Measurements from ENCODE around the gene HBEGF. TPM values are rescaled to one million over a fixed set of nuclear protein-coding genes. Genes with fewer than 3 reads are reported as not detected.

Gene HBEGF
- total and polyA plus RNA-seq, 4 donors: 0.60 to 1.0 (median 0.78) TPM

DNA sequence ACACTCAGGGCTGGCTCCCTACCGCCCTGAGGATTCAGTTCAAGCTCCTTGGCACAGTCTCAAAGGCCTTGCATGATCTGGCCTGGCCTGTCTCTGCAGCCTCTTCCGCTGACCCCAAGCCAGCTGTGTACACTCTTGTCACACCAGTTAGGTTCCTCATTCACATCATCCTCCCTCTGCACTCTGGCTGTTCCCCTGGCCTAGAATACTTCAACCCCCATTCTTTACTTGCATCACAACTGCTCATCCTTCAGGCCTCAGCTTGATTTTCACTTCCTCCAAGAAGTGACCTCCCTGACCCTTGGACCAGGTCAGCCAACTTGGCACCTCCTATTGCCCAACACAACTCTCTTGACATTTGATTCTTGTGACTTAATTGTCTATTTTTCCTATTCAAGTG lies 24.6 kb downstream of the HBEGF start:
- TF ChIP-seq GABPA (IDR thresholded peaks at IDR 0.05 in 1 of 2, conservative IDR thresholded peaks at IDR 0.05 in 1 of 2) (no peak), ATF3 (IDR thresholded peaks at IDR 0.05) (no peak), RXRA (IDR thresholded peaks at IDR 0.05) (peak; percentile 39 to 62), NR2F2 (IDR thresholded peaks at IDR 0.05) (no peak)
- TF ChIP-seq, protein P1, sequence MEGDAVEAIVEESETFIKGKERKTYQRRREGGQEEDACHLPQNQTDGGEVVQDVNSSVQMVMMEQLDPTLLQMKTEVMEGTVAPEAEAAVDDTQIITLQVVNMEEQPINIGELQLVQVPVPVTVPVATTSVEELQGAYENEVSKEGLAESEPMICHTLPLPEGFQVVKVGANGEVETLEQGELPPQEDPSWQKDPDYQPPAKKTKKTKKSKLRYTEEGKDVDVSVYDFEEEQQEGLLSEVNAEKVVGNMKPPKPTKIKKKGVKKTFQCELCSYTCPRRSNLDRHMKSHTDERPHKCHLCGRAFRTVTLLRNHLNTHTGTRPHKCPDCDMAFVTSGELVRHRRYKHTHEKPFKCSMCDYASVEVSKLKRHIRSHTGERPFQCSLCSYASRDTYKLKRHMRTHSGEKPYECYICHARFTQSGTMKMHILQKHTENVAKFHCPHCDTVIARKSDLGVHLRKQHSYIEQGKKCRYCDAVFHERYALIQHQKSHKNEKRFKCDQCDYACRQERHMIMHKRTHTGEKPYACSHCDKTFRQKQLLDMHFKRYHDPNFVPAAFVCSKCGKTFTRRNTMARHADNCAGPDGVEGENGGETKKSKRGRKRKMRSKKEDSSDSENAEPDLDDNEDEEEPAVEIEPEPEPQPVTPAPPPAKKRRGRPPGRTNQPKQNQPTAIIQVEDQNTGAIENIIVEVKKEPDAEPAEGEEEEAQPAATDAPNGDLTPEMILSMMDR (IDR thresholded peaks at IDR 0.05; ENCODE audit: low read depth, low read length, missing input control): no peak
- H3K4me3 ChIP-seq (ENCODE audit: low read depth in 1 of 3, low read length in 3 of 3): no peak overlapping the region
- no peaks in the 10 kb centered on the region for H3K27me3 ChIP-seq (ENCODE audit: control insufficient read depth in 4 of 4, insufficient read depth in 4 of 4, low read length in 3 of 4)
- no peaks in the 10 kb centered on the region for H3K4me1 ChIP-seq (ENCODE audit: control insufficient read depth in 4 of 4, insufficient read depth in 4 of 4, low read length in 3 of 4)
- H3K9me3 ChIP-seq (ENCODE audit: control insufficient read depth in 4 of 4, low read length in 3 of 4): no peaks in the 10 kb centered on the region
- no peak overlapping the region for H3K27ac ChIP-seq (ENCODE audit: low read depth in 1 of 2, low read length in 2 of 2)
- WGBS: 77% methylated on average over 2 of the region's 2 CpGs
- DNase-seq (ENCODE audit: low spot score): no peak
- no peaks in the 10 kb centered on the region for H3K36me3 ChIP-seq (ENCODE audit: control insufficient read depth in 4 of 4, insufficient read depth in 3 of 4, low read depth in 1 of 4, low read length in 3 of 4)
- H3K9ac ChIP-seq (ENCODE audit: low read depth in 1 of 2, low read length in 2 of 2): no peak overlapping the region

GRCh38 chr5:140319833-140320232 lies 26.6 kb downstream of the HBEGF start:
- Histone ChIP-seq H3K36me3 (ENCODE audit: control insufficient read depth in 4 of 4, insufficient read depth in 3 of 4, low read depth in 1 of 4, low read length in 3 of 4) (no peaks in the 10 kb centered on the region), H3K9me3 (ENCODE audit: control insufficient read depth in 4 of 4, low read length in 3 of 4) (no peaks in the 10 kb centered on the region), H3K9ac (ENCODE audit: low read depth in 1 of 2, low read length in 2 of 2) (no peak overlapping the region), H3K4me3 (ENCODE audit: low read depth in 1 of 3, low read length in 3 of 3) (no peak overlapping the region), H3K4me1 (ENCODE audit: control insufficient read depth in 4 of 4, insufficient read depth in 4 of 4, low read length in 3 of 4) (no peaks in the 10 kb centered on the region), H3K27ac (ENCODE audit: low read depth in 1 of 2, low read length in 2 of 2) (no peak overlapping the region), H3K27me3 (ENCODE audit: control insufficient read depth in 4 of 4, insufficient read depth in 4 of 4, low read length in 3 of 4) (no peaks in the 10 kb centered on the region)
- no peak for DNase-seq (ENCODE audit: low spot score)
- WGBS: 88% methylated on average over 1 of the region's 1 CpG
- TF ChIP-seq FOXA2 (IDR thresholded peaks at IDR 0.05) (no peak), FOXA1 (IDR thresholded peaks at IDR 0.05) (no peak)

DNA sequence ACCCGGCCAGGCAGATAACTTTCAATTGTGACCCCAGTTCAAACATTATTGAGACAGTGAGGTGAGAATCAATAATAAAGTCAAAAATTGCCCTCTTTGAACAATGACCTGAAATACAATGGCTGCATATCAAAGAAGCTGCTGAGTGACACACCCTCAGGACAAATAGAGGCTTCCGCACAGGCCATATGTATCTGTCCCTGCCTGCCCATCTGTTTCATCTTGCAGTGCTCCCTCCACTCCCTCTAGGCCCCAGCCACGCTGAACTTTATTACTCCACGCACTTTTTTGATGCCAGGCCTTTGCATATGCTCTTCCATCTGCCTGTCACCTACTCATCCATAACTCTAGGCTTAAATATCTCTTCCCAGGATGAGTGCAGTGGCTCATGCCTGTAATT lies 27.6 kb downstream of the HBEGF start:
- no peaks in the 10 kb centered on the region for H3K9me3 ChIP-seq (ENCODE audit: control insufficient read depth in 4 of 4, low read length in 3 of 4)
- no peaks in the 10 kb centered on the region for H3K27me3 ChIP-seq (ENCODE audit: control insufficient read depth in 4 of 4, insufficient read depth in 4 of 4, low read length in 3 of 4)
- DNase-seq (ENCODE audit: low spot score): no peak
- H3K36me3 ChIP-seq (ENCODE audit: control insufficient read depth in 4 of 4, insufficient read depth in 3 of 4, low read depth in 1 of 4, low read length in 3 of 4): no peaks in the 10 kb centered on the region
- H3K4me3 ChIP-seq (ENCODE audit: low read depth in 1 of 3, low read length in 3 of 3): no peak overlapping the region
- H3K9ac ChIP-seq (ENCODE audit: low read depth in 1 of 2, low read length in 2 of 2): no peak overlapping the region
- H3K27ac ChIP-seq (ENCODE audit: low read depth in 1 of 2, low read length in 2 of 2): no peak overlapping the region
- H3K4me1 ChIP-seq (ENCODE audit: control insufficient read depth in 4 of 4, insufficient read depth in 4 of 4, low read length in 3 of 4): no peaks in the 10 kb centered on the region
- 87% methylated on average over 4 of the region's 4 CpGs for WGBS
- TF ChIP-seq EGR1 (IDR thresholded peaks at IDR 0.05; ENCODE audit: low read depth in 2 of 2) (no peak), YY1 (IDR thresholded peaks at IDR 0.05) (no peak), TAF1 (conservative IDR thresholded peaks at IDR 0.05) (no peak), SP1 (IDR thresholded peaks at IDR 0.05) (no peak), HNF4G (IDR thresholded peaks at IDR 0.05) (no peak), RXRA (IDR thresholded peaks at IDR 0.05) (no peak), NR2F2 (IDR thresholded peaks at IDR 0.05) (no peak), FOXA1 (IDR thresholded peaks at IDR 0.05) (no peak), HNF4A (conservative IDR thresholded peaks at IDR 0.05) (no peak), FOXA2 (IDR thresholded peaks at IDR 0.05) (no peak), RAD21 (IDR thresholded peaks at IDR 0.05) (no peak), JUND (IDR thresholded peaks at IDR 0.05) (no peak), ZBTB33 (IDR thresholded peaks at IDR 0.05) (no peak), GABPA (IDR thresholded peaks at IDR 0.05 in 1 of 2, conservative IDR thresholded peaks at IDR 0.05 in 1 of 2) (no peak), ATF3 (IDR thresholded peaks at IDR 0.05) (no peak)
- TF ChIP-seq, protein P2, sequence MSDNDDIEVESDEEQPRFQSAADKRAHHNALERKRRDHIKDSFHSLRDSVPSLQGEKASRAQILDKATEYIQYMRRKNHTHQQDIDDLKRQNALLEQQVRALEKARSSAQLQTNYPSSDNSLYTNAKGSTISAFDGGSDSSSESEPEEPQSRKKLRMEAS (IDR thresholded peaks at IDR 0.05): no peak
- TF ChIP-seq, protein P3, sequence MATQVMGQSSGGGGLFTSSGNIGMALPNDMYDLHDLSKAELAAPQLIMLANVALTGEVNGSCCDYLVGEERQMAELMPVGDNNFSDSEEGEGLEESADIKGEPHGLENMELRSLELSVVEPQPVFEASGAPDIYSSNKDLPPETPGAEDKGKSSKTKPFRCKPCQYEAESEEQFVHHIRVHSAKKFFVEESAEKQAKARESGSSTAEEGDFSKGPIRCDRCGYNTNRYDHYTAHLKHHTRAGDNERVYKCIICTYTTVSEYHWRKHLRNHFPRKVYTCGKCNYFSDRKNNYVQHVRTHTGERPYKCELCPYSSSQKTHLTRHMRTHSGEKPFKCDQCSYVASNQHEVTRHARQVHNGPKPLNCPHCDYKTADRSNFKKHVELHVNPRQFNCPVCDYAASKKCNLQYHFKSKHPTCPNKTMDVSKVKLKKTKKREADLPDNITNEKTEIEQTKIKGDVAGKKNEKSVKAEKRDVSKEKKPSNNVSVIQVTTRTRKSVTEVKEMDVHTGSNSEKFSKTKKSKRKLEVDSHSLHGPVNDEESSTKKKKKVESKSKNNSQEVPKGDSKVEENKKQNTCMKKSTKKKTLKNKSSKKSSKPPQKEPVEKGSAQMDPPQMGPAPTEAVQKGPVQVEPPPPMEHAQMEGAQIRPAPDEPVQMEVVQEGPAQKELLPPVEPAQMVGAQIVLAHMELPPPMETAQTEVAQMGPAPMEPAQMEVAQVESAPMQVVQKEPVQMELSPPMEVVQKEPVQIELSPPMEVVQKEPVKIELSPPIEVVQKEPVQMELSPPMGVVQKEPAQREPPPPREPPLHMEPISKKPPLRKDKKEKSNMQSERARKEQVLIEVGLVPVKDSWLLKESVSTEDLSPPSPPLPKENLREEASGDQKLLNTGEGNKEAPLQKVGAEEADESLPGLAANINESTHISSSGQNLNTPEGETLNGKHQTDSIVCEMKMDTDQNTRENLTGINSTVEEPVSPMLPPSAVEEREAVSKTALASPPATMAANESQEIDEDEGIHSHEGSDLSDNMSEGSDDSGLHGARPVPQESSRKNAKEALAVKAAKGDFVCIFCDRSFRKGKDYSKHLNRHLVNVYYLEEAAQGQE (IDR thresholded peaks at IDR 0.05): no peak
- TF ChIP-seq, protein P1 (IDR thresholded peaks at IDR 0.05; ENCODE audit: low read depth, low read length, missing input control): no peak

All from liver (tissue), 9 donors.